DMS 273 treated with DMSO at 0.1 percent for 48 hours (cell line): ENCODE measurements around the gene MSANTD4.
"Not testable (repeated sequence)": the region's sequence is repeated elsewhere in the genome, so short reads cannot be mapped to it uniquely, and the experiment has no call there.

Source experiments
- DNase-seq: peaks from one replicate; lab custom pipeline; 2025; lab: John Stamatoyannopoulos, UW

Gene MSANTD4

GRCh38 chr11:106014035-106014434 lies 8.0 kb downstream of the MSANTD4 start:
- no peak for DNase-seq

GRCh38 chr11:106012744-106013143 lies 9.3 kb downstream of the MSANTD4 start:
- peak; percentile 53 for DNase-seq

- no peak for DNase-seq
Measured at GRCh38 chr11:106011481-106011880, 10.6 kb downstream of the MSANTD4 start.

GRCh38 chr11:106003094-106003493 lies 18.9 kb downstream of the MSANTD4 start:
- DNase-seq: not testable (repeated sequence)

- DNase-seq: no peak
Measured at GRCh38 chr11:106001304-106002012, 20.6 kb downstream of the MSANTD4 start.

- no peak for DNase-seq
Measured at GRCh38 chr11:105991888-105992287, 30.2 kb downstream of the MSANTD4 start.

GRCh38 chr11:105989124-105989523 lies 32.9 kb downstream of the MSANTD4 start:
- no peak for DNase-seq

- DNase-seq: no peak
Measured at GRCh38 chr11:105988197-105988596, 33.8 kb downstream of the MSANTD4 start.

GRCh38 chr11:105986554-105986953 lies 35.5 kb downstream of the MSANTD4 start:
- DNase-seq: no peak

GRCh38 chr11:105979997-105980703 lies 41.9 kb downstream of the MSANTD4 start:
- no peak for DNase-seq

GRCh38 chr11:105975128-105975527 lies 46.9 kb downstream of the MSANTD4 start:
- no peak for DNase-seq

GRCh38 chr11:105969756-105970155 lies 52.3 kb downstream of the MSANTD4 start:
- no peak for DNase-seq

GRCh38 chr11:105968021-105968697 lies 53.9 kb downstream of the MSANTD4 start:
- DNase-seq: no peak

- peak; percentile 26 for DNase-seq
Measured at GRCh38 chr11:105960252-105961245, 61.5 kb downstream of the MSANTD4 start.
